Effector memory CD4-positive, alpha-beta T cell (primary cell): Measurements from ENCODE around the gene LRMDA.

Experiments
- DNase-seq, 3 donors: peaks; one replicate each; pipeline ENCODE4 v3.0.0-alpha.2; 2020
- H3K27ac ChIP-seq: 2 replicates; pipeline ENCODE4 v1.7.0; 2013; ENCODE audit warnings: mild to moderate bottlenecking, low read length, moderate library complexity; ENCODE audit not compliant: insufficient read depth, poor library complexity, severe bottlenecking
- H3K27me3 ChIP-seq: replicated peaks from 2 replicates; pipeline ENCODE4 v1.7.0; 2013; ENCODE audit warnings: mild to moderate bottlenecking, low read length; ENCODE audit not compliant: insufficient read depth, control insufficient read depth, poor library complexity, severe bottlenecking
- H3K36me3 ChIP-seq: 2 replicates; pipeline ENCODE4 v1.7.0; 2013; ENCODE audit warnings: mild to moderate bottlenecking, low read length, moderate library complexity; ENCODE audit not compliant: control insufficient read depth, insufficient read depth
- H3K4me1 ChIP-seq: 2 replicates; pipeline ENCODE4 v1.7.0; 2013; ENCODE audit warnings: low read length, mild to moderate bottlenecking; ENCODE audit not compliant: control insufficient read depth, insufficient read depth, poor library complexity, severe bottlenecking
- H3K4me3 ChIP-seq: 2 replicates; pipeline ENCODE4 v1.7.0; 2013; ENCODE audit warnings: low read length, low read depth, mild to moderate bottlenecking; ENCODE audit not compliant: insufficient read depth, poor library complexity, severe bottlenecking
- H3K9me3 ChIP-seq: 2 replicates; pipeline ENCODE4 v1.7.0; 2013; ENCODE audit warnings: mild to moderate bottlenecking, low read length, moderate library complexity; ENCODE audit not compliant: control insufficient read depth

LRMDA gene

GRCh38 chr10:75624638-75625037, 193.2 kb downstream of the LRMDA start:
- no peaks in the 10 kb centered on the region for H3K27me3 ChIP-seq
- DNase-seq, result no peak
- no peak overlapping the region for H3K4me3 ChIP-seq
- no peaks in the 10 kb centered on the region for H3K4me1 ChIP-seq
- H3K9me3 ChIP-seq, result no peaks in the 10 kb centered on the region
- H3K27ac ChIP-seq, result no peak overlapping the region
- no peaks in the 10 kb centered on the region for H3K36me3 ChIP-seq

- no peak for DNase-seq
- Histone ChIP-seq H3K9me3 (no peaks in the 10 kb centered on the region), H3K27me3 (no peaks in the 10 kb centered on the region)
These were observed 199.3 kb downstream of the LRMDA start for GRCh38 chr10:75630746-75631145.

GRCh38 chr10:75632805-75633462, 201.5 kb downstream of the LRMDA start:
- no peak overlapping the region for H3K27ac ChIP-seq
- no peaks in the 10 kb centered on the region for H3K27me3 ChIP-seq
- H3K4me3 ChIP-seq, result no peak overlapping the region
- H3K4me1 ChIP-seq, result no peaks in the 10 kb centered on the region
- H3K9me3 ChIP-seq, result no peaks in the 10 kb centered on the region
- no peak for DNase-seq
- H3K36me3 ChIP-seq, result no peaks in the 10 kb centered on the region

More at GRCh38 chr10:75630746-75631145, 199.3 kb downstream of the LRMDA start:
- no peaks in the 10 kb centered on the region for H3K36me3 ChIP-seq
- H3K4me1 ChIP-seq, result no peaks in the 10 kb centered on the region
- H3K27ac ChIP-seq, result no peak overlapping the region
- no peak overlapping the region for H3K4me3 ChIP-seq

GRCh38 chr10:75633568-75633967, 202.1 kb downstream of the LRMDA start:
- H3K27ac ChIP-seq, result no peak overlapping the region
- H3K27me3 ChIP-seq, result no peaks in the 10 kb centered on the region
- no peaks in the 10 kb centered on the region for H3K9me3 ChIP-seq
- no peak overlapping the region for H3K4me3 ChIP-seq
- no peak for DNase-seq
- H3K36me3 ChIP-seq, result no peaks in the 10 kb centered on the region
- H3K4me1 ChIP-seq, result no peaks in the 10 kb centered on the region

- no peak overlapping the region for H3K4me3 ChIP-seq
- no peak for DNase-seq
- no peaks in the 10 kb centered on the region for H3K9me3 ChIP-seq
- H3K27me3 ChIP-seq, result no peaks in the 10 kb centered on the region
- H3K27ac ChIP-seq, result no peak overlapping the region
- H3K4me1 ChIP-seq, result no peaks in the 10 kb centered on the region
- H3K36me3 ChIP-seq, result no peaks in the 10 kb centered on the region
These were observed 203.5 kb downstream of the LRMDA start for GRCh38 chr10:75634947-75635346.

GRCh38 chr10:75638752-75639151, 207.3 kb downstream of the LRMDA start:
- no peak overlapping the region for H3K27ac ChIP-seq

GRCh38 chr10:75639736-75640135, 208.3 kb downstream of the LRMDA start:
- no peak overlapping the region for H3K27ac ChIP-seq
- no peak for DNase-seq
- H3K27me3 ChIP-seq, result no peaks in the 10 kb centered on the region
- no peaks in the 10 kb centered on the region for H3K9me3 ChIP-seq
- no peaks in the 10 kb centered on the region for H3K4me1 ChIP-seq
- H3K4me3 ChIP-seq, result no peak overlapping the region
- H3K36me3 ChIP-seq, result no peaks in the 10 kb centered on the region

More at GRCh38 chr10:75638752-75639151, 207.3 kb downstream of the LRMDA start:
- DNase-seq, result no peak
- H3K27me3 ChIP-seq, result no peaks in the 10 kb centered on the region
- H3K36me3 ChIP-seq, result no peaks in the 10 kb centered on the region
- H3K9me3 ChIP-seq, result no peaks in the 10 kb centered on the region
- no peaks in the 10 kb centered on the region for H3K4me1 ChIP-seq
- no peak overlapping the region for H3K4me3 ChIP-seq

GRCh38 chr10:75640381-75640780, 209.0 kb downstream of the LRMDA start:
- no peaks in the 10 kb centered on the region for H3K27me3 ChIP-seq
- H3K9me3 ChIP-seq, result no peaks in the 10 kb centered on the region
- no peaks in the 10 kb centered on the region for H3K4me1 ChIP-seq
- no peaks in the 10 kb centered on the region for H3K36me3 ChIP-seq
- no peak for DNase-seq
- H3K27ac ChIP-seq, result no peak overlapping the region
- H3K4me3 ChIP-seq, result no peak overlapping the region

GRCh38 chr10:75640803-75641202, 209.4 kb downstream of the LRMDA start:
- Histone ChIP-seq H3K36me3 (no peaks in the 10 kb centered on the region), H3K9me3 (no peaks in the 10 kb centered on the region), H3K4me3 (no peak overlapping the region), H3K27ac (no peak overlapping the region), H3K27me3 (no peaks in the 10 kb centered on the region), H3K4me1 (no peaks in the 10 kb centered on the region)
- no peak for DNase-seq

GRCh38 chr10:75643405-75643804, 212.0 kb downstream of the LRMDA start:
- no peaks in the 10 kb centered on the region for H3K27me3 ChIP-seq
- no peak for DNase-seq
- no peak overlapping the region for H3K4me3 ChIP-seq
- H3K4me1 ChIP-seq, result no peaks in the 10 kb centered on the region
- no peak overlapping the region for H3K27ac ChIP-seq
- no peaks in the 10 kb centered on the region for H3K36me3 ChIP-seq
- no peaks in the 10 kb centered on the region for H3K9me3 ChIP-seq
